ENCODE results near the gene ITGA6.
A peak's percentile ranks its signal among the peaks of the same experiment; 100 is the strongest.

- TF ChIP-seq POLR2A (IDR thresholded peaks at IDR 0.05) (no peak), CTCF (IDR thresholded peaks at IDR 0.05) (peak; percentile 55 to 87 (median 78))
These were observed 34.4 kb downstream of the ITGA6 start for GRCh38 chr2:172461591-172462372.

All from thyroid gland (tissue), 4 donors.